HFF-Myc (cell line): ENCODE results near the gene C5.

ENCODE experiments used
- DNase-seq: peaks from one replicate; pipeline ENCODE4 v3.0.0-alpha.2; 2011; ENCODE audit warnings: low read depth; ENCODE audit errors: extremely low read depth
- H3K4me3 ChIP-seq: replicated peaks from 2 replicates; pipeline ENCODE4 v1.5.1; 2011; ENCODE audit warnings: low read depth, mild to moderate bottlenecking, control low read depth, low read length
- CTCF ChIP-seq: IDR thresholded peaks from 2 replicates; pipeline ENCODE4 v1.5.1; 2012; ENCODE audit warnings: mild to moderate bottlenecking, low read depth, low read length, control low read depth; ENCODE audit errors: missing control alignments

C5 gene

GRCh38 chr9:120918931-120919842 lies 130.9 kb downstream of the C5 start:
- no peak for TF ChIP-seq CTCF
- no peak overlapping the region for H3K4me3 ChIP-seq
- DNase-seq, result no peak

- DNase-seq, result no peak
- no peak for TF ChIP-seq CTCF
- H3K4me3 ChIP-seq, result no peak overlapping the region
Measured at GRCh38 chr9:120917929-120918762, 131.9 kb downstream of the C5 start.

- no peak for DNase-seq
- H3K4me3 ChIP-seq, result no peak overlapping the region
- no peak for TF ChIP-seq CTCF
Measured at GRCh38 chr9:120916991-120917880, 132.8 kb downstream of the C5 start.

GRCh38 chr9:120916588-120916987 lies 133.5 kb downstream of the C5 start:
- DNase-seq, result no peak
- H3K4me3 ChIP-seq, result no peak overlapping the region
- TF ChIP-seq CTCF, result no peak

GRCh38 chr9:120915854-120916470 lies 134.1 kb downstream of the C5 start:
- TF ChIP-seq CTCF, result no peak
- H3K4me3 ChIP-seq, result no peak overlapping the region
- no peak for DNase-seq

GRCh38 chr9:120914953-120915352 lies 135.1 kb downstream of the C5 start:
- DNase-seq, result no peak
- no peak for TF ChIP-seq CTCF

More at GRCh38 chr9:120914953-120915352, 135.1 kb downstream of the C5 start:
- no peak overlapping the region for H3K4me3 ChIP-seq
